RWPE2 (cell line): ENCODE measurements around the gene PTPRT.

Experiments used
- ATAC-seq: fragments of 200-7000 bp; cut with Tn5 transposase; 3 replicates; pipeline ENCODE4 v1.9.1; 2021; ENCODE audit warnings: low read depth
- DNase-seq: peaks from one replicate; pipeline ENCODE4 v3.0.0-alpha.2; 2020; ENCODE audit warnings: low spot score
- H3K27ac ChIP-seq: fragments of 450-650 bp; 2 replicates; pipeline ENCODE4 v1.5.1; 2017; ENCODE audit warnings: mild to moderate bottlenecking; ENCODE audit not compliant: poor library complexity, severe bottlenecking
- H3K27me3 ChIP-seq: fragments of 250-450 bp; sonication (Bioruptor Pico); 2 replicates; pipeline ENCODE4 v1.5.1; 2021; ENCODE audit warnings: mild to moderate bottlenecking, moderate library complexity; ENCODE audit not compliant: insufficient read depth, poor library complexity, severe bottlenecking
- H3K36me3 ChIP-seq: fragments of 250-450 bp; sonication (Bioruptor Pico); 2 replicates; pipeline ENCODE4 v1.5.1; 2020; ENCODE audit warnings: low read depth, mild to moderate bottlenecking, moderate library complexity
- H3K4me1 ChIP-seq: fragments of 250-450 bp; sonication (Bioruptor Pico); 2 replicates; pipeline ENCODE4 v1.5.1; 2021; ENCODE audit warnings: mild to moderate bottlenecking, moderate library complexity; ENCODE audit not compliant: insufficient read depth, poor library complexity, severe bottlenecking
- H3K4me3 ChIP-seq: fragments of 250-450 bp; sonication (Bioruptor Pico); 2 replicates; pipeline ENCODE4 v1.5.1; 2021; ENCODE audit warnings: mild to moderate bottlenecking, moderate library complexity; ENCODE audit not compliant: severe bottlenecking
- H3K9me3 ChIP-seq: fragments of 250-450 bp; sonication (Bioruptor Pico); 2 replicates; pipeline ENCODE4 v1.5.1; 2021; ENCODE audit warnings: mild to moderate bottlenecking, moderate library complexity; ENCODE audit not compliant: severe bottlenecking
- CTCF ChIP-seq: fragments of 450-650 bp; IDR thresholded peaks from one replicate; pipeline ENCODE4 v1.5.1; 2017; ENCODE audit warnings: mild to moderate bottlenecking, moderate library complexity; ENCODE audit not compliant: poor library complexity, severe bottlenecking

Gene PTPRT

GRCh38 chr20:42392442-42392841 lies 797.3 kb downstream of the PTPRT start:
- Histone ChIP-seq H3K4me1 (no peaks in the 10 kb centered on the region), H3K4me3 (no peak overlapping the region), H3K27ac (no peak overlapping the region), H3K9me3 (no peaks in the 10 kb centered on the region), H3K27me3 (no peaks in the 10 kb centered on the region), H3K36me3 (no peaks in the 10 kb centered on the region)
- DNase-seq (no peak), ATAC-seq (no peak)
- TF ChIP-seq CTCF: no peak

GRCh38 chr20:42391807-42392206 lies 797.9 kb downstream of the PTPRT start:
- Histone ChIP-seq H3K4me3 (no peak overlapping the region), H3K4me1 (no peaks in the 10 kb centered on the region), H3K27me3 (no peaks in the 10 kb centered on the region), H3K36me3 (no peaks in the 10 kb centered on the region), H3K27ac (no peak overlapping the region), H3K9me3 (no peaks in the 10 kb centered on the region)
- no peak for TF ChIP-seq CTCF
- no peak for DNase-seq
- ATAC-seq: no peak

- Histone ChIP-seq H3K9me3 (peaks cover 1% of the 10 kb centered on the region), H3K27me3 (peaks cover 6% of the 10 kb centered on the region), H3K27ac (no peak overlapping the region), H3K36me3 (no peaks in the 10 kb centered on the region), H3K4me1 (no peaks in the 10 kb centered on the region), H3K4me3 (no peak overlapping the region)
- DNase-seq: no peak
- TF ChIP-seq CTCF: no peak
- no peak for ATAC-seq
These were observed 809.4 kb downstream of the PTPRT start for GRCh38 chr20:42380287-42380686.

GRCh38 chr20:42379385-42379784 lies 810.3 kb downstream of the PTPRT start:
- ATAC-seq (peak; percentile 28; the same call in 1 of the 3 replicates), DNase-seq (no peak)
- H3K27ac ChIP-seq: no peak overlapping the region
- H3K4me1 ChIP-seq: no peaks in the 10 kb centered on the region
- H3K9me3 ChIP-seq: peaks cover 1% of the 10 kb centered on the region
- TF ChIP-seq CTCF: no peak
- peaks cover 6% of the 10 kb centered on the region for H3K27me3 ChIP-seq
- H3K4me3 ChIP-seq: no peak overlapping the region
- no peaks in the 10 kb centered on the region for H3K36me3 ChIP-seq

GRCh38 chr20:42378826-42379225 lies 810.9 kb downstream of the PTPRT start:
- TF ChIP-seq CTCF: no peak
- H3K9me3 ChIP-seq: peaks cover 1% of the 10 kb centered on the region
- peak; percentile 42 for DNase-seq
- H3K4me3 ChIP-seq: no peak overlapping the region
- peaks cover 6% of the 10 kb centered on the region for H3K27me3 ChIP-seq
- H3K36me3 ChIP-seq: no peaks in the 10 kb centered on the region
- ATAC-seq: no peak
- no peak overlapping the region for H3K27ac ChIP-seq
- H3K4me1 ChIP-seq: no peaks in the 10 kb centered on the region
